K562 (cell line): ENCODE data around the gene ARL3. TPM values are rescaled to one million over a fixed set of nuclear protein-coding genes. Genes with fewer than 3 reads are reported as not detected.

Experiments used
- CUX1 ChIP-seq: fragments of 200-800 bp; sonication (Bioruptor generic); IDR thresholded peaks from 2 replicates; pipeline ENCODE4 v1.6.1; 2016; ENCODE audit warnings: missing genetic modification characterization, missing compliant biosample characterization
- DEAF1 ChIP-seq: fragments of 450-650 bp; formaldehyde crosslinking; IDR thresholded peaks from 2 replicates; pipeline ENCODE4 v1.4.0; 2020; ENCODE audit warnings: mild to moderate bottlenecking, moderate library complexity
- POLR2B ChIP-seq: fragments of 450-650 bp; IDR thresholded peaks from 2 replicates; pipeline ENCODE4 v1.6.1; 2018; ENCODE audit warnings: low read depth; ENCODE audit not compliant: partially characterized antibody
- polyA plus RNA-seq, 8 experiments: library from polyadenylated mRNA; depleted of rRNA in 4 of 8; stranded (reverse) in 5 of 8; unstranded in 3 of 8; fragments of >200 nt; fragmentation: Nextera tagmentation in 2 of 8; fragmentation: Illumina TruSeq in 1 of 8; extraction: Ambion mirVana in 2 of 8; extraction: Trizol in 1 of 8; gene quantifications; 2 replicates each; pipeline versions ENCODE4 v1.2.1 to v1.2.3, GENCODE V29; 2011 to 2014; ENCODE audit warnings: inconsistent platforms in 1 of 8, missing spikeins in 1 of 8
- total RNA-seq, 7 experiments: library from RNA; depleted of rRNA in 6 of 7; stranded (reverse); fragments of >200 nt in 6 of 7; fragmentation: Illumina TruSeq in 2 of 7; extraction: Trizol in 2 of 7; gene quantifications; 2 replicates each; pipeline versions ENCODE4 v1.2.1 to v1.2.3, GENCODE V29; 2011 to 2021; ENCODE audit warnings: low replicate concordance in 1 of 7

ARL3 gene
- total and polyA plus RNA-seq, 9 of the 15 experiments (the other 6 are each of a cell fraction or from before 2014, with no cell fraction given), result 2.9 to 8.9 (median 4.8) TPM

GRCh38 chr10:102720337-102720736, 6.1 kb upstream of the ARL3 start (continued):
- TF ChIP-seq CUX1 (CRISPR knock-in tag), result no peak
- TF ChIP-seq DEAF1, result no peak
- no peak for TF ChIP-seq POLR2B
